Breast epithelium (tissue), 4 donors: ENCODE measurements around the gene NR6A1. TPM values are rescaled to one million over a fixed set of nuclear protein-coding genes. Genes with fewer than 3 reads are reported as not detected.

Source experiments
- DNase-seq, 2 donors: peaks; one replicate each; pipeline ENCODE4 v3.0.0-alpha.2; 2019; ENCODE audit warnings: low spot score in 2 of 2
- H3K27ac ChIP-seq, 2 donors: fragments of 200-600 bp; sonication (generic) in 1 of 2; one replicate each; pipeline ENCODE4 v1.5.1; 2016 to 2019; ENCODE audit warnings: mild to moderate bottlenecking in 1 of 2
- H3K27me3 ChIP-seq, 2 donors: fragments of 200-600 bp; sonication (generic) in 1 of 2; one replicate each; pipeline versions ENCODE4 v1.5.1 to v1.6.0; 2017 to 2019; ENCODE audit warnings: control low read depth in 1 of 2, mild to moderate bottlenecking in 1 of 2
- H3K36me3 ChIP-seq: fragments of 200-600 bp; one replicate; pipeline ENCODE4 v1.5.1; 2019
- H3K4me1 ChIP-seq, 2 donors: fragments of 200-600 bp; sonication (generic); one replicate each; pipeline ENCODE4 v1.5.1; 2016 to 2019; ENCODE audit warnings: control low read depth in 1 of 2
- H3K4me3 ChIP-seq, 3 donors: fragments of 200-600 bp; sonication (generic); 1 replicate in 2 of 3; 2 replicates in 1 of 3; pipeline ENCODE4 v1.5.1; 2016 to 2019; ENCODE audit warnings: mild to moderate bottlenecking in 3 of 3, moderate library complexity in 2 of 3
- H3K9me3 ChIP-seq, 2 donors: fragments of 200-600 bp; sonication (generic) in 1 of 2; one replicate each; pipeline ENCODE4 v1.5.1; 2016 to 2019; ENCODE audit warnings: control low read depth in 1 of 2
- POLR2A ChIP-seq: fragments of 450-650 bp; IDR thresholded peaks from one replicate; pipeline ENCODE4 v1.6.1; 2016; ENCODE audit warnings: antibody characterized with exemption, mild to moderate bottlenecking, moderate library complexity
- POLR2AphosphoS5 ChIP-seq, 3 donors: sonication (generic); formaldehyde crosslinking; IDR thresholded peaks; one replicate each; pipeline ENCODE4 v1.6.1; 2017; ENCODE audit warnings: antibody characterized with exemption in 3 of 3
- intact Hi-C: fragments of 100-400 bp; cut with DNase I; formaldehyde crosslinking; loops from one replicate; pipeline ENCODE4 v1.15.1; 2023; ENCODE audit warnings: low total_unique reads
- total RNA-seq, 3 donors: library from RNA; depleted of rRNA; stranded (reverse); fragments of >200 nt; gene quantifications; one replicate each; pipeline ENCODE4 v1.1.0, GENCODE V29; 2016
- TF ChIP-seq, protein P1 (sequence below), 3 donors: fragments of 450-650 bp; IDR thresholded peaks; one replicate each; pipeline ENCODE4 v1.5.1; 2016 to 2017; ENCODE audit warnings: antibody characterized with exemption in 3 of 3, mild to moderate bottlenecking in 3 of 3, moderate library complexity in 3 of 3

NR6A1 gene
- total RNA-seq, 3 donors from 2014 or later, result 1.3 to 5.3 (median 3.9) TPM

DNA sequence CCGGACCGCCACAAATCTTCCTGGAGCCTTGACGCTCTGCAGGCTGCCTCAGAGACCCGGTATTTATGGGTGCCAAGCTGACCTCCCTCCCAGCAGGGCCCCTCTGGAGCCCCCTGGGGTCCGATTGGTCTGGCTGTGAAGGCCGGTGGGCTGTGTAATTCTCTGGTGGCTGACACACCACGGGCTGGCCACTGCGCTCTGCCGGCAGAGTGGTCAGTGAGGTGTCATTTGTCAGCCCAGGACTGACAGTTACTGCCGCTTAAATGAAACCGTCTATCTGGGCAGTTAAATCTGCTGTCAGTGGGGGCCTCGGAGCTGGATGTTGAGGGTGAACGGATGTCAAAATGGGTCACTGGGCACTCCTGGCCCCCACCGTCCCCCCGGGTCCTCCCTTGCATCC lies 274.6 kb downstream of the NR6A1 start:
- intact Hi-C loops, result no loop called here
- Histone ChIP-seq H3K4me3 (no peak overlapping the region), H3K4me1 (no peaks in the 10 kb centered on the region), H3K36me3 (no peaks in the 10 kb centered on the region), H3K9me3 (no peaks in the 10 kb centered on the region), H3K27me3 (peaks cover 0 to 17% of the 10 kb centered on the region in 2 donors), H3K27ac (no peak overlapping the region)
- no peak for TF ChIP-seq POLR2A
- no peak for TF ChIP-seq POLR2AphosphoS5 (IDR thresholded peaks at IDR 0.05)
- TF ChIP-seq, protein P1, sequence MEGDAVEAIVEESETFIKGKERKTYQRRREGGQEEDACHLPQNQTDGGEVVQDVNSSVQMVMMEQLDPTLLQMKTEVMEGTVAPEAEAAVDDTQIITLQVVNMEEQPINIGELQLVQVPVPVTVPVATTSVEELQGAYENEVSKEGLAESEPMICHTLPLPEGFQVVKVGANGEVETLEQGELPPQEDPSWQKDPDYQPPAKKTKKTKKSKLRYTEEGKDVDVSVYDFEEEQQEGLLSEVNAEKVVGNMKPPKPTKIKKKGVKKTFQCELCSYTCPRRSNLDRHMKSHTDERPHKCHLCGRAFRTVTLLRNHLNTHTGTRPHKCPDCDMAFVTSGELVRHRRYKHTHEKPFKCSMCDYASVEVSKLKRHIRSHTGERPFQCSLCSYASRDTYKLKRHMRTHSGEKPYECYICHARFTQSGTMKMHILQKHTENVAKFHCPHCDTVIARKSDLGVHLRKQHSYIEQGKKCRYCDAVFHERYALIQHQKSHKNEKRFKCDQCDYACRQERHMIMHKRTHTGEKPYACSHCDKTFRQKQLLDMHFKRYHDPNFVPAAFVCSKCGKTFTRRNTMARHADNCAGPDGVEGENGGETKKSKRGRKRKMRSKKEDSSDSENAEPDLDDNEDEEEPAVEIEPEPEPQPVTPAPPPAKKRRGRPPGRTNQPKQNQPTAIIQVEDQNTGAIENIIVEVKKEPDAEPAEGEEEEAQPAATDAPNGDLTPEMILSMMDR (IDR thresholded peaks at IDR 0.05), result no peak
- DNase-seq, result no peak

DNA sequence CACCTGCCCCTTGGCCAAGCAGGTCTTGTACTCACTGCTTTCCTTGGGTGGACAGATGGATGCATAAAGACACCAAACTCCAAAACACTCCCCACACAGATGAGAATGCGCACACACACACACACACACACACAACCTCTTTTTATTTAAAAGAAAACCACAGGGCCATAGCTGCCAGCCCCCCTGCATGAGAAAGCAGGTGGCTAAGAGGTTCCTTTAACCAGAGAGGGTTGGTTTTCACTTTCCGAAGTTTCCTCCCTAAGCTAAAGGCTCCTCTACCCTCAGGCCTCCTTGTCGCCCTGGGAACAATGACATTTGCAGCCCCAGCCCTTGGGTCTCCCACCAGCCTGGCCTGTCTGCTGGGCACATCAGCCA lies 275.0 kb downstream of the NR6A1 start:
- H3K9me3 ChIP-seq, result no peaks in the 10 kb centered on the region
- intact Hi-C loops, result no loop called here
- DNase-seq, result no peak
- no peaks in the 10 kb centered on the region for H3K36me3 ChIP-seq
- no peak overlapping the region for H3K27ac ChIP-seq
- no peak for TF ChIP-seq POLR2AphosphoS5 (IDR thresholded peaks at IDR 0.05)
- no peak for TF ChIP-seq POLR2A
- TF ChIP-seq, protein P1 (IDR thresholded peaks at IDR 0.05), result no peak
- no peaks in the 10 kb centered on the region for H3K4me1 ChIP-seq
- H3K4me3 ChIP-seq, result no peak overlapping the region
- H3K27me3 ChIP-seq, result peaks cover 0 to 13% of the 10 kb centered on the region in 2 donors

DNA sequence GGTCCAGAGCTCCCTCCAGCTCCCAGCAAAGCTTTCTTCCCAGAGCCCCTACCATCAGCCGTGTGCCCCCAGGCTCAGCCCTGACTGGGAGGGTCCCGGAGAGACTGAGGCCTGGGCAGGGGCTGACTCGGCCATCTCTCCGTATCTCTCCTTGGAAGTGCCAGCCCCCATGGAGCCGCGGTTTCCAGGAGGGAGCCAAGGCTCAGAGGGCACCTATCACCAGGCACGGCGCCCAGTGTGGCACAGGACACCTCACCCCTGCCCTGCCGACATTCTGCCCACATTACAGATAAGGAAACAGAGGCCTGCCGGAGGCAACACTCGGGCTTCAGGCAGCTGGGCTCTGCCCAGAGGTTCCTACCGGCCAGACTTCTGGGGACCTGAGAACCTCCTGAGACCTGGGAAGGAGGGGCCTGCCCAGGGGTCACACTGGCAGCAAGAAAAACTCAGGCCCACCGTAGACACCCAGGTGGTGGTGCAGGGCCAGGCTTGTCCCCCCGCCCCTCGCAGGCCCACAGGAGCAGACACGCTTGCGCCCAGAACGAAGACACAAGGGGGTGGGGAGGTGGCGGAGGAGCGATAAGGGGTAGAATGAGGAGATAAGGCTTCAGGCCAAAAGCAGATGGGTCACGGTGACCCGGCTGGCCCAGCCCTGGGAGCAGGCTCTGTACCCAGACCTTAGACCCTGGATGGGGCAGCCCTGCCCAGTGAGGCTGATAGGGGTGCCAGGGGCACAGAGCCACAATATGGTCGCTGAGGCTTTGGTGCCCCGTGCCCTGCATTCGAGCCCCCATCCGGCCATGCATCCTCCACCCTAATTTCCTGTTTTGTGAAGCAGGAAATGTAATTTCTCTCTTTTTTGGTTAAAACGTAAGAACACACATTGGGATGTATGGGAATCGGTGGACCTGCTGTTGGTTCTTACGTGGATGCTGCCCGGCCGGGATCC lies 275.7 kb downstream of the NR6A1 start:
- H3K36me3 ChIP-seq, result no peaks in the 10 kb centered on the region
- peaks cover 0 to 9% of the 10 kb centered on the region in 2 donors for H3K27me3 ChIP-seq
- H3K4me3 ChIP-seq, result no peak overlapping the region
- no peak overlapping the region for H3K27ac ChIP-seq
- intact Hi-C loops, result no loop called here
- TF ChIP-seq POLR2A (no peak), POLR2AphosphoS5 (IDR thresholded peaks at IDR 0.05) (no peak)
- TF ChIP-seq, protein P1 (IDR thresholded peaks at IDR 0.05), result no peak
- H3K4me1 ChIP-seq, result no peaks in the 10 kb centered on the region
- no peak for DNase-seq
- H3K9me3 ChIP-seq, result no peaks in the 10 kb centered on the region

DNA sequence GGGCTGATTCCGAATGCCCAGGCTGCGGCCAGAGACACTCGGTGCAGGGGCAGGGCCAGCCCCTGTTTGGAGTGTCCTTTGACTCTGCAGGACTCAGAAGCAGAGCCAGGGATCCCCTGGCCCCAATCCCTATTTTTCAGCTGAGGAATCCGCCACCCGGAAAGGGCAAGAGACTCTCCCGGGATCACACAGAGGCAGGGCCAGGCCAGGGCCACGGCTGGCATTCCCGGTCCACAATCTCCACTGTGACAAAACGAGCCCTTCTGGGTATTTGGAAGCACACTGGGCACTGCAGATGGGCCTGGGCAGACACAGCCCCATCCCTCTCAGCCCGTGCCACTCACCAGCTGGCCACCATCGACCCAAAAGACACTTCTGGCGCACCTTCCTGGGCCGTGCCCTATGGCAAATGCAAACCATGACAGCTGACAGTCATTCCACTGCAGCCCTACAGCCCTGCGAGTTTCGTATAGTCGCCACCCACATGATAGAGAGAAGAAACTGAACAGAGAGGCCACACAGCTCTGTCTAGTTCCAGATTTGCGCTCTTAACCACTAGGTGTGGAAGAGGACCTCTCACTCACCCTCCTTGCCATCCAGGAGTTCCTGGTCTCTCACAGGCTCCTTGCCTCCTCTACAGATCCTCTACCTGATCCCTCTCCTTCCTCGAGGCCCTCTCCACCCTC lies 277.2 kb downstream of the NR6A1 start:
- DNase-seq, result no peak
- H3K36me3 ChIP-seq, result no peaks in the 10 kb centered on the region
- no peak overlapping the region for H3K27ac ChIP-seq
- TF ChIP-seq, protein P1 (IDR thresholded peaks at IDR 0.05), result no peak
- H3K4me3 ChIP-seq, result no peak overlapping the region
- H3K9me3 ChIP-seq, result no peaks in the 10 kb centered on the region
- intact Hi-C loops, result no loop called here
- H3K4me1 ChIP-seq, result no peaks in the 10 kb centered on the region
- peaks cover 0 to 3% of the 10 kb centered on the region in 2 donors for H3K27me3 ChIP-seq

DNA sequence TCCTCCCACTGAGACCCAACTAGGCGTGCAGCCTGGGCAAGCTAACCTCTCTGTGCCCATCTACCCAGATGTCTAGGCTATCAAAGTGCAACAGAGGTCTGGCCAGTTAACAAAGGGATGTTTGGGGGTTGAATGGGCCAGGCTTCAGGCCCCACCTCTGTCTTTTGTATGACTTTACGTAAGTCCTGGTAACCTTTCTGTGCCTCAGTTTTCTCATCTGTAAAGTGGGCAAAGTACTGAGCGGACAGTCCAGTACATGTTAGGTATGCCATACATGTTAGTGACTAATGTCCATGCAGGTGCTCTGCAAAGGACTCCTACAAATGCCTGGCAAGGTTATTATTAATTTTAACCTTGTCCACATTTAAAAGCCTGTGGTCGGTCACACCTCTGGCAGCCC lies 277.9 kb downstream of the NR6A1 start:
- Histone ChIP-seq H3K36me3 (no peaks in the 10 kb centered on the region), H3K9me3 (no peaks in the 10 kb centered on the region), H3K4me1 (no peaks in the 10 kb centered on the region), H3K27me3 (peaks cover 0 to 3% of the 10 kb centered on the region in 2 donors), H3K4me3 (no peak overlapping the region), H3K27ac (no peak overlapping the region)
- TF ChIP-seq POLR2AphosphoS5 (IDR thresholded peaks at IDR 0.05), result no peak
- no peak for TF ChIP-seq POLR2A
- TF ChIP-seq, protein P1 (IDR thresholded peaks at IDR 0.05), result no peak
- no peak for DNase-seq
- intact Hi-C loops, result no loop called here
